Endothelial cell of umbilical vein (primary cell): Measurements from ENCODE around the gene B4GALT5. TPM values are rescaled to one million over a fixed set of nuclear protein-coding genes. Genes with fewer than 3 reads are reported as not detected.

Source experiments
- BruUV-seq: library from RNA; stranded (reverse); fragments of 400-500 nt; replicated peaks from 2 replicates; lab custom pipeline; 2021; lab: Mats Ljungman, UMichigan
- CTCF ChIA-PET: fragments of 300-600, 350-600 bp; sonication (Branson Sonifier 250); formaldehyde crosslinking; loops from one replicate; lab custom pipeline; 2021; ENCODE audit warnings: antibody characterized with exemption, inconsistent platforms; lab: Charles Lee
- POLR2A ChIA-PET: fragments of 300-600, 350-600 bp; sonication (Branson Sonifier 250); formaldehyde crosslinking; loops from one replicate; lab custom pipeline; 2021; ENCODE audit warnings: antibody characterized with exemption, inconsistent platforms; lab: Charles Lee
- DNase-seq: peaks from one replicate; pipeline ENCODE4 v3.0.0-alpha.2; 2011; ENCODE audit warnings: low read depth, low spot score
- FAIRE-seq: peaks from 2 replicates; lab custom pipeline; 2011; peaks lifted over from hg19 to GRCh38; lab: Jason Lieb, UNC
- H2AFZ ChIP-seq: 2 replicates; pipeline ENCODE4 v1.6.0; 2012; ENCODE audit warnings: low read depth, low read length, control low read depth, inconsistent platforms
- H3K27ac ChIP-seq: 2 replicates; pipeline ENCODE4 v1.5.1; 2011; ENCODE audit warnings: low read depth, mild to moderate bottlenecking, control low read depth, low read length, moderate library complexity; ENCODE audit not compliant: insufficient read depth
- H3K27me3 ChIP-seq, 2 experiments: 2 replicates each; pipeline versions ENCODE4 v1.6.0 to v1.6.1; 2011; ENCODE audit warnings: low read length in 2 of 2, mixed read lengths in 1 of 2; ENCODE audit not compliant: control insufficient read depth in 2 of 2, insufficient read depth in 2 of 2
- H3K36me3 ChIP-seq, 2 experiments: 2 replicates in 1 of 2; 3 replicates in 1 of 2; pipeline ENCODE4 v1.5.1; 2011; ENCODE audit warnings: low read length in 2 of 2, mild to moderate bottlenecking in 1 of 2, moderate library complexity in 1 of 2; ENCODE audit not compliant: control insufficient read depth in 2 of 2, insufficient read depth in 2 of 2; ENCODE audit errors: extremely low read depth in 1 of 2
- H3K4me1 ChIP-seq: 3 replicates; pipeline ENCODE4 v1.5.1; 2011; ENCODE audit warnings: mild to moderate bottlenecking, low read length; ENCODE audit not compliant: control insufficient read depth, insufficient read depth; ENCODE audit errors: extremely low read depth
- H3K4me2 ChIP-seq: 2 replicates; pipeline ENCODE4 v1.6.1; 2011; ENCODE audit warnings: low read length, control low read depth, mixed read lengths; ENCODE audit not compliant: insufficient read depth
- H3K4me3 ChIP-seq, 3 experiments: fragments of 200-600 bp in 1 of 3; sonication (generic), shearing (Covaris generic) in 1 of 3; replicated peaks in 1 of 3; 2 replicates each; pipeline ENCODE4 v1.5.1; 2011 to 2016; ENCODE audit warnings: control low read depth in 3 of 3, low read length in 3 of 3, mild to moderate bottlenecking in 2 of 3, inconsistent platforms in 1 of 3, low read depth in 1 of 3, moderate library complexity in 1 of 3; ENCODE audit not compliant: insufficient read depth in 1 of 3
- H3K79me2 ChIP-seq: 2 replicates; pipeline ENCODE4 v1.6.0; 2012; ENCODE audit warnings: low read length, inconsistent platforms; ENCODE audit not compliant: control insufficient read depth, insufficient read depth
- H3K9ac ChIP-seq: replicated peaks from 2 replicates; pipeline ENCODE3; 2011; ENCODE audit warnings: low read length, control low read depth; ENCODE audit not compliant: insufficient read depth; ENCODE audit errors: extremely low read depth
- H3K9me1 ChIP-seq: replicated peaks from 3 replicates; pipeline ENCODE4 v1.6.0; 2011; ENCODE audit warnings: mild to moderate bottlenecking, low read length; ENCODE audit not compliant: control insufficient read depth, insufficient read depth; ENCODE audit errors: extremely low read depth
- H3K9me3 ChIP-seq: replicated peaks from 2 replicates; pipeline ENCODE4 v1.5.1; 2012; ENCODE audit warnings: low read length, inconsistent platforms; ENCODE audit not compliant: control insufficient read depth, insufficient read depth
- H4K20me1 ChIP-seq: replicated peaks from 2 replicates; pipeline ENCODE3; 2011; ENCODE audit warnings: mild to moderate bottlenecking, low read length; ENCODE audit not compliant: control insufficient read depth, insufficient read depth; ENCODE audit errors: extremely low read depth
- EZH2 ChIP-seq: IDR thresholded peaks from 2 replicates; pipeline ENCODE4 v1.6.1; 2012; ENCODE audit warnings: borderline replicate concordance, low read depth, mild to moderate bottlenecking, moderate library complexity, low read length, inconsistent platforms; ENCODE audit not compliant: severe bottlenecking
- FOS ChIP-seq: IDR thresholded peaks from 2 replicates; pipeline ENCODE4 v1.6.1; 2011; ENCODE audit warnings: mild to moderate bottlenecking, low read length, moderate library complexity, borderline replicate concordance; ENCODE audit not compliant: insufficient read depth
- GATA2 ChIP-seq: IDR thresholded peaks from 2 replicates; pipeline ENCODE4 v1.7.0; 2011; ENCODE audit warnings: low read depth, mild to moderate bottlenecking, moderate library complexity, mixed read lengths, low read length; ENCODE audit not compliant: insufficient read length, insufficient read depth
- JUN ChIP-seq: IDR thresholded peaks from 2 replicates; pipeline ENCODE4 v1.6.1; 2011; ENCODE audit warnings: borderline replicate concordance, low read depth; ENCODE audit not compliant: insufficient read length, insufficient read depth
- MAX ChIP-seq: IDR thresholded peaks from 2 replicates; pipeline ENCODE4 v1.6.1; 2011; ENCODE audit not compliant: insufficient read depth, insufficient read length
- MYC ChIP-seq: IDR thresholded peaks from one replicate; pipeline ENCODE4 v1.6.1; 2011; ENCODE audit warnings: mild to moderate bottlenecking, low read depth, low read length
- POLR2A ChIP-seq: IDR thresholded peaks from 2 replicates; pipeline ENCODE4 v1.6.1; 2012; ENCODE audit warnings: low read depth, mild to moderate bottlenecking, control low read depth, low read length
- POLR2AphosphoS5 ChIP-seq: IDR thresholded peaks from 2 replicates; pipeline ENCODE4 v1.6.1; 2012; ENCODE audit warnings: low read depth, mild to moderate bottlenecking, control low read depth, low read length, moderate library complexity; ENCODE audit not compliant: insufficient read depth
- dilution Hi-C: fragments of 300-500 bp; cut with MboI; formaldehyde crosslinking; loops from one replicate; pipeline ENCODE4 v1.15.0; 2019; ENCODE audit warnings: low sequenced_read_pairs; ENCODE audit not compliant: extremely low pct_ligation_motif_present
- intact Hi-C: fragments of 100-400 bp; cut with micrococcal nuclease; formaldehyde crosslinking; loops from one replicate; pipeline ENCODE4 v1.10.0; 2022
- polyA plus RNA-seq, 4 experiments: library from polyadenylated mRNA; depleted of rRNA in 3 of 4; stranded (reverse) in 3 of 4; unstranded in 1 of 4; fragments of >200 nt; gene quantifications; 2 replicates each; pipeline versions ENCODE4 v1.2.1 to v1.2.3, GENCODE V29; 2011 to 2012; ENCODE audit warnings: missing spikeins in 1 of 4
- total RNA-seq: library from RNA; stranded (reverse); gene quantifications from 2 replicates; pipeline ENCODE4 v1.2.3, GENCODE V29; 2021
- TF ChIP-seq, protein P1 (sequence below), 2 donors: IDR thresholded peaks; 1 replicate in 1 of 2; 2 replicates in 1 of 2; pipeline ENCODE4 v1.5.1; 2011; ENCODE audit warnings: low read length in 2 of 2, mild to moderate bottlenecking in 2 of 2, moderate library complexity in 2 of 2, control low read depth in 1 of 2, inconsistent platforms in 1 of 2, low read depth in 1 of 2; ENCODE audit not compliant: insufficient read depth in 1 of 2; ENCODE audit errors: extremely low read depth in 1 of 2

B4GALT5 gene
- total and polyA plus RNA-seq, 2 donors (not counting 3 experiments of a cell fraction or from before 2014, with no cell fraction given) = 54.4 to 70.1 TPM

GRCh38 chr20:49583669-49584417 is 129.8 kb downstream of the B4GALT5 start:
- Histone ChIP-seq H3K27me3 (no peaks in the 10 kb centered on the region), H3K9ac (no peak overlapping the region), H3K9me3 (peaks cover 2% of the 10 kb centered on the region), H3K9me1 (no peaks in the 10 kb centered on the region), H3K36me3 (no peaks in the 10 kb centered on the region), H3K4me1 (peaks cover 2% of the 10 kb centered on the region), H2AFZ (no peak overlapping the region), H3K79me2 (no peaks in the 10 kb centered on the region), H3K4me3 (no peak overlapping the region), H3K4me2 (no peak overlapping the region), H4K20me1 (no peaks in the 10 kb centered on the region), H3K27ac (no peak overlapping the region)
- TF ChIP-seq MAX (no peak), JUN (no peak), GATA2 (no peak), POLR2A (no peak), MYC (no peak), POLR2AphosphoS5 (no peak), FOS (no peak), EZH2 (no peak)
- TF ChIP-seq, protein P1, sequence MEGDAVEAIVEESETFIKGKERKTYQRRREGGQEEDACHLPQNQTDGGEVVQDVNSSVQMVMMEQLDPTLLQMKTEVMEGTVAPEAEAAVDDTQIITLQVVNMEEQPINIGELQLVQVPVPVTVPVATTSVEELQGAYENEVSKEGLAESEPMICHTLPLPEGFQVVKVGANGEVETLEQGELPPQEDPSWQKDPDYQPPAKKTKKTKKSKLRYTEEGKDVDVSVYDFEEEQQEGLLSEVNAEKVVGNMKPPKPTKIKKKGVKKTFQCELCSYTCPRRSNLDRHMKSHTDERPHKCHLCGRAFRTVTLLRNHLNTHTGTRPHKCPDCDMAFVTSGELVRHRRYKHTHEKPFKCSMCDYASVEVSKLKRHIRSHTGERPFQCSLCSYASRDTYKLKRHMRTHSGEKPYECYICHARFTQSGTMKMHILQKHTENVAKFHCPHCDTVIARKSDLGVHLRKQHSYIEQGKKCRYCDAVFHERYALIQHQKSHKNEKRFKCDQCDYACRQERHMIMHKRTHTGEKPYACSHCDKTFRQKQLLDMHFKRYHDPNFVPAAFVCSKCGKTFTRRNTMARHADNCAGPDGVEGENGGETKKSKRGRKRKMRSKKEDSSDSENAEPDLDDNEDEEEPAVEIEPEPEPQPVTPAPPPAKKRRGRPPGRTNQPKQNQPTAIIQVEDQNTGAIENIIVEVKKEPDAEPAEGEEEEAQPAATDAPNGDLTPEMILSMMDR (IDR thresholded peaks at IDR 0.05; ENCODE audit: extremely low read depth in 1 of 2, insufficient read depth in 1 of 2, low read depth in 1 of 2, low read length in 2 of 2) = no peak
- ChIA-PET CTCF (interaction anchor here (1.3 to 6.8 kb wide), 2 partner anchors 14 to 42 kb away, joined by 4 to 45 read pairs; no protein-coding TSS in a partner anchor), POLR2A (interaction anchor here (0.6 kb wide), 1 partner anchor 229 kb away, joined by 4 read pairs; the partner anchor contains the start of gene SLC9A8)
- intact Hi-C loops = no loop called here
- dilution Hi-C loops = no loop called here
- peak; percentile 4 for FAIRE-seq
- no TSS peak for BruUV-seq
- DNase-seq = peak; percentile 92
